ENCODE measurements around the gene EEF1A1. TPM values are rescaled to one million over a fixed set of nuclear protein-coding genes. Genes with fewer than 3 reads are reported as not detected.
A peak's percentile ranks its signal among the peaks of the same experiment; 100 is the strongest.
"Not testable (repeated sequence)": the region's sequence is repeated elsewhere in the genome, so short reads cannot be mapped to it uniquely, and the experiment has no call there.

The EEF1A1 gene
- total RNA-seq: 10,850 and 11,113 TPM in 2 replicates
- 8,079 TPM for polyA plus RNA-seq (2012)

DNA sequence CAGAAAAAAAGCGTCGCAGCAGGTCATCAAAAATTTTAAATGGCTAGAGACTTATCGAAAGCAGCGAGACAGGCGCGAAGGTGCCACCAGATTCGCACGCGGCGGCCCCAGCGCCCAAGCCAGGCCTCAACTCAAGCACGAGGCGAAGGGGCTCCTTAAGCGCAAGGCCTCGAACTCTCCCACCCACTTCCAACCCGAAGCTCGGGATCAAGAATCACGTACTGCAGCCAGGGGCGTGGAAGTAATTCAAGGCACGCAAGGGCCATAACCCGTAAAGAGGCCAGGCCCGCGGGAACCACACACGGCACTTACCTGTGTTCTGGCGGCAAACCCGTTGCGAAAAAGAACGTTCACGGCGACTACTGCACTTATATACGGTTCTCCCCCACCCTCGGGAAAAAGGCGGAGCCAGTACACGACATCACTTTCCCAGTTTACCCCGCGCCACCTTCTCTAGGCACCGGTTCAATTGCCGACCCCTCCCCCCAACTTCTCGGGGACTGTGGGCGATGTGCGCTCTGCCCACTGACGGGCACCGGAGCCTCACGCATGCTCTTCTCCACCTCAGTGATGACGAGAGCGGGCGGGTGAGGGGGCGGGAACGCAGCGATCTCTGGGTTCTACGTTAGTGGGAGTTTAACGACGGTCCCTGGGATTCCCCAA is at the start of gene EEF1A1:
Gene EEF1A1 (minus strand): TSS at position 345 of the 663 bp plus-strand sequence. CDS start 1,006 bp downstream, outside the sequence.
- DNase-seq (ENCODE audit: low read depth): peak; percentile 100

DNA sequence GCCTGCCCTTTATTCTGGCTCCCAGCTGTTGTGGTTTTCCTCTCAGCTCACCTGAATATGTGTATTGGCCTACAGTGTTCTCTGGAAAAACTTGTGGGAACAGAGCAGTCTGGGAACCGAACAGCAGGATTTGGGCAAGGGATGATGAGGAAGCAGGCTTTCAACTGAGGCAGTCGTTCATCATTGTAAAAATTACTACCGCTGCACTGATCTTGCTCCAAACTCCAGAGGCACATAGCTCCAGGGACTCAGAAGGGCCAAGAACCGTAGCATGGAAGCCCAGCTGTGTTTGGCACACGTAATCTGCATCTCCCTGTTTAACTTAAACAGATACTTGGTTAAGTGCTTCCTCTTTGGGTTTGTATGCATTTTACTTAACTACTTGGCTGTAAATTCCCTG is 48.3 kb upstream of the EEF1A1 start:
- DNase-seq (ENCODE audit: low read depth): no peak

DNA sequence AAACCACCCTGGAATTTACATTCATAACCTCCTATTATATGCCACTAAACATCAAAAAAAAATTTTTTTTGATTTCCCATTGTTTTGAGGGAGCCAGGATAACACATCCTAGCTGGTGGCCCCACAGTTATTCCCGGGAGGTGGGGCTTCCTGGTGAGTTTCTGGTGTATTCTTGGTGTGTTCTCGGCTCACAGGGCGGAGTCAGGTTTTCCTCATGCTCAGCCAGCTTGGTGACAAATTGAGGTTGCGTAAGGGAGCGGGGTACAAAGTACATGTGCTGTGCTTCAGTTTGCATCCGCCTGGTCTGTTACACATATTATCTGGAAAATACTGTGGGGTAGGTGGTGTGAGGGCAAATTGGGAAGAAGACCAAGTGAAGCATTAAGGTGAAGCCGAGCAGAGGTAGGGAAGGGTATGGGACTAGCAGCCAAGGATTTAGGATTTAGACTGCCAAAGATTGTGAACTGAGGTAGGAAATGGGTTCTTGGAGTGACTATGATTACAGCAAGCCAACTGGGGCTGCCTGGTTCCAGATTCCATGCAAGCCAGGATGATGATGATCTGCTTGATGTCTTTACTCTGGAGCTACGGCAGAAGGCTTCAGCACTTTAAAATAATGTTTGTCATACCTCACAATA is 46.2 kb upstream of the EEF1A1 start:
- peak; percentile 57 for DNase-seq (ENCODE audit: low read depth)

GRCh38 chr6:73566486-73566871 is 45.6 kb upstream of the EEF1A1 start:
- not testable (repeated sequence) for DNase-seq (ENCODE audit: low read depth)

GRCh38 chr6:73565767-73566485 is 45.1 kb upstream of the EEF1A1 start:
- DNase-seq (ENCODE audit: low read depth): no peak

DNA sequence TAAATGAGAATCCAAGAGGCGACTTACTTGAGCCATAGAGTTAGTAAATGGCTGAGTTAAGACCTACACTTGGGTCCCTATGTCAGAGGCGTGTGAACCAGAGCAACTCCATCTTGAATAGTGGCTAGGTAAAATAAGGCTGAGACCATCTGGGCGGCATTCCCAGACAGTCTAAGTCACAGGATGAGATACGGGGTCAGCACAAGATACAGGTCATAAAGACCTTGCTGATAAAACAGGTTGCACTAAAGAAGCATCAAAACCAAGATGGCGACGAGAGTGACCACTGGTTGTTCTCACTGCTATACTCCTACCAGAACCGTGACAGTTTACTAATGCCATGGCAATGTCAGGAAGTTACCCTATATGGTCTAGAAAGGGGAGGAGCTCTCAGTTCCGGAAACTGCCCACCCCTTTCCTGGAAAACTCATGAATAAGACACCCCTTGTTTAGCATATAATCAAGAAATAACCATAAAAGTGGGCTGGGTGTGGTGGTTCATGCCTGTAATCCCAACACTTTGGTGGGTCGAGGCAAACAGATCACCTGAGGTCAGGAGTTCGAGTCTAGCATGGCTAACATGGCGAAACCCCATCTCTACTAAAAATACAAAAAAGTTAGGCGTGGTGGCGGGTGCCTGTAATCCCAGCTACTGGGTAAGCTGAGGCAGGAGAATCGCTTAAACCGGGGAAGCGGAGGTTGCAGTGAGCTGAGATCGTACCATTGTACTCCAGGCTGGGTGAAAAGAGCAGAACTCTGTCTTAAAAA is 43.9 kb upstream of the EEF1A1 start:
- no peak for DNase-seq (ENCODE audit: low read depth)

- no peak for DNase-seq (ENCODE audit: low read depth)
Measured at GRCh38 chr6:73562558-73562957, 41.7 kb upstream of the EEF1A1 start.

DNA sequence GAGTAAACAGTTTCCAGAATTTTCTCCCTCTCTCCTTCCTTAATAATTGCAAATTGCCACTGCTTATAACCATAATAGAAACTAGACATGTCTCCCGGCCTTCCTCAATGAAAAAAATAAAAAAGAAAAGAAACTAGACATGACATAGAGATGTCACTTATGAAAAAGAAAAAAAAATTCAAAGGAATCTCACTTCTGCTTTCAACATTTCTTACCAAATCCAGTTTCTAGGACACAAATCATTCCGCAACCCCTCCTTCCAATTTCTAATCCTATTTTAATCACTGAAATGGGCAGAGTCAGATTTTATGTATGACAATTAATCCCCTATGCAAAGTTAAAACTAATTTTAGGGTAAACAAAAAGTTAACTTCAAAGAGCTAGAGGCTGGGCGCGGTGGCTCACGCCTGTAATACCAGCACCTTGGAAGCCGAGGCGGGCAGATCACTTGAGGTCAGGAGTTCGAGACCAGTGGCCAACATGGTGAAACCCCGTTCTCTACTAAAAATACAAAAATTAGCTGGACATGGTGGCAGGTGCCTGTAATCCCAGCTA is 40.1 kb upstream of the EEF1A1 start:
- no peak for DNase-seq (ENCODE audit: low read depth)

DNA sequence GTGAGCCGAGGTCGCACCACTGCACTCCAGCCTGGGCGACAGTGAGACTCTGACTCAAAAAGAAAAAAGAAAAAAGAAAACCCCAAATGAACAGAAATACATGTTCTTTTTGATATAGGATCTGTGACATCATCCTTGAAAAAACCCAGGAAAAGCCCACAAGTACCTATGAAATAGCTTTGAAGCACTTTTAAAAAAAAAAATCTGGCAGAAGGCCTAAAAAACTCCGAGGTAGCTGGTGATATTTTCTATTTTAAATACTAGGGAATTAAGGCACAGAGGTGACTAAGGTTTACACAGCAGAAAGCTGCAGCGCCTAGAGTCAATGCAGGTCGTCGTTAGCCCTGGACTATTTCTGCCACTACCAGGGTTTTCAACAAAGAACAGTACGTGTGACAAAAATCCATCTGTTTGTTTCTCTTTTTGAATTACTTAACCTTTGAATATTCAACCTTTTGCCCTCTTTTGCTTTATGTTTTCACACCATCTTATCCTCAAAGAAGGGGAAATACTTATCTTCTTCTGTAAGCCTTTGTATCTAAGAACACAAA is 39.4 kb upstream of the EEF1A1 start:
- no peak for DNase-seq (ENCODE audit: low read depth)

- DNase-seq (ENCODE audit: low read depth): not testable (repeated sequence)
Measured at GRCh38 chr6:73559399-73559794, 38.6 kb upstream of the EEF1A1 start.

DNA sequence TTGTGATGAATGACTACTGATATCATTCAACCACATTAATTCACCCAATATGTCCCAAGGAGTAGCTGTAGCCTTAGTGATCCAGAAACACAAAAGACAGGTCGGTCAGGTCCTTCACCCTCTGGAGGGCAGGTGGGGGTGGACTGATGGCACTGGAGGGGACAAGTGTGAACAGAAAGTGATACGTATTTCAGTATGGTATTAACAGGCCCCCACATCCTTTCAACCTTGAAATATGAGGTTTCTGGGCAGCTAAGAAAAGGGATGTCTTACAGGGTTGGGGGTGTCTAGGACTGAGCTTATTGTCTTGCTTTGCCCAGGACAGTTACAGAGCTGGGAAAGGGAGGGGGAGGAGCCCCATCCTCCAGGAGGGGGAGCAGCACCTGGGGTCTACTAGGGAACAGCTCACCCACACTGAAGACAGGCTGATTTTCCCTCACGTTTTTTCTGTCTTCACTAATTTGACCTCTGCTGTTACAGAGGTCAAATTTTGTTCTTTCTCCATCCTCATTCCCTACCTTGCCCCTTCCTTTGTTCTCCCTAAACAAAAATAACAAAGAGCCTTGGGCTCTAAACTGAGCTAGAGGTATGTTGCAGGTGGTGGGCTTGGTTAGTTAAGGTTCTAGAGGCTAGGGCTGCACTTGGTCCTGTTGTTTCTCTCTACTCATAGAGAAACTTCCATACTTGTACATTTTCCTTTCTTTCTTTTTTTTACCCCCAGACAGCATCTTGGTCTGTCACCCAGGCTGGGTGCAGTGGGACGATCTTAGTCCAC is 38.0 kb upstream of the EEF1A1 start:
- no peak for DNase-seq (ENCODE audit: low read depth)

DNA sequence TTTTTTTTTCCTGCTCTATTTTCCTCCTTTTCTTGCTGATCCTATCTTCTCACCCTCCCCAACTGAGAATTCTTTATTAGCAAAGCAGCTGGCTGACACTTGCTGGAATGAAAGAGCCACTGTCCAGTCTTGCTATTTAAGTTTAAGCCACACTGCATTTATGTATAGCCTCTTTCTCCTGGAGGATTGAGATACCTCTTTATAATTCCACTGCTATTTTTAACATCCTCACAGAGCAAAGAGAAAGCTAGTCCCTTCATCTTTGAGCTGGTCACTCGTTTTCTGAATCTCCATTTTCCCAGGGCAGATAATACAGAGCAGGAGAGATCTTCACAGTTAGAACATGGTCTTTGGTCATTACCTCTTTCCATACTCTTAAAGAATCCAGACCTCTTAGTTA is 36.0 kb upstream of the EEF1A1 start:
- no peak for DNase-seq (ENCODE audit: low read depth)

GRCh38 chr6:73555380-73555949 is 34.6 kb upstream of the EEF1A1 start:
- not testable (repeated sequence) for DNase-seq (ENCODE audit: low read depth)

- DNase-seq (ENCODE audit: low read depth): not testable (repeated sequence)
Measured at GRCh38 chr6:73551115-73551514, 30.3 kb upstream of the EEF1A1 start.

- no peak for DNase-seq (ENCODE audit: low read depth)
Measured at GRCh38 chr6:73548458-73549446, 27.9 kb upstream of the EEF1A1 start.

DNA sequence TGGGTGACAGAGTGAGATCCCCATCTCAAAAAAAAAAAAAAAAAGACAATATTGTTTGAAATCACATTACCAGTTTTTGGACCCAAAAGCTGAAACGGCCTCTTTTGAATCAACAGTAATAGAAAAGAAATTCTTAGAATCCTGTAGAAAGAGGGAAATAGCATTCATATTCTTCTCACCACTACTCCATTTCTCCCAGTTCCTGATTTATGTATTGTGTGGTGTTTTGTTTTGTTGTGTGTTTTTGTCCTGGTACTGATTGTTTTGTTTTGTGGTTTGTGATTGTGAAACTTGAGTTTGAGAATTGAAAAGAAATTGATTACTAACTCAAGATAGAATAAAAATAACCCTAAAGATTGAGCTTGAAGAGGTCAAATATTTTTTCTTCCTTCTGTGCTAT is 26.2 kb upstream of the EEF1A1 start:
- no peak for DNase-seq (ENCODE audit: low read depth)

DNA sequence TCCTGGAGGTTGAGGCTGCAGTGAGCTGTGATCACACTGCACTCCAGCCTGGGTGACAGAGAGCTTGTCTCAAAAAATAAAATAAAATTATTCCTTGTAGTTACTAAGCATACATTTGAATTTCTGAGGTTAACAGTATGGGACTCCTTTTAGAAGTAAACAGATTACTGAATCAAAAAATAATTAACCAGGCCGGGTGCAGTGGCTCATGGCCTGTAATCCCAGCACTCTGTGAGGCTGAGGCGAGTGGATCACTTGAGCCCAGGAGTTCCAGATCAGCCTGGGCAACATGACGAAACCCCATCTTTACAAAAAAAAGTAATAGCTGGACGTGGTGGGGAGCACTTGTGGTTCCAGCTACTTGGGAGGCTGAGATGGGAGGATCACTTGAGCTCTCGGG is 22.1 kb upstream of the EEF1A1 start:
- no peak for DNase-seq (ENCODE audit: low read depth)

GRCh38 chr6:73542481-73542880 is 21.6 kb upstream of the EEF1A1 start:
- DNase-seq (ENCODE audit: low read depth): not testable (repeated sequence)
